GM19025 (cell line): Measurements from ENCODE around the gene MCM5.
"Not testable (repeated sequence)": the region's sequence is repeated elsewhere in the genome, so short reads cannot be mapped to it uniquely, and the experiment has no call there.

Experiments
- ATAC-seq: cut with Tn5 transposase; IDR thresholded peaks from one replicate; pipeline ENCODE4 v1.9.1; 2021; ENCODE audit warnings: mild to moderate bottlenecking, low read depth, moderate library complexity; ENCODE audit not compliant: unreplicated experiment

The MCM5 gene

GRCh38 chr22:35426801-35427140, 26.8 kb downstream of the MCM5 start:
- no peak for ATAC-seq

GRCh38 chr22:35430897-35431322, 31.0 kb downstream of the MCM5 start:
- no peak for ATAC-seq

DNA sequence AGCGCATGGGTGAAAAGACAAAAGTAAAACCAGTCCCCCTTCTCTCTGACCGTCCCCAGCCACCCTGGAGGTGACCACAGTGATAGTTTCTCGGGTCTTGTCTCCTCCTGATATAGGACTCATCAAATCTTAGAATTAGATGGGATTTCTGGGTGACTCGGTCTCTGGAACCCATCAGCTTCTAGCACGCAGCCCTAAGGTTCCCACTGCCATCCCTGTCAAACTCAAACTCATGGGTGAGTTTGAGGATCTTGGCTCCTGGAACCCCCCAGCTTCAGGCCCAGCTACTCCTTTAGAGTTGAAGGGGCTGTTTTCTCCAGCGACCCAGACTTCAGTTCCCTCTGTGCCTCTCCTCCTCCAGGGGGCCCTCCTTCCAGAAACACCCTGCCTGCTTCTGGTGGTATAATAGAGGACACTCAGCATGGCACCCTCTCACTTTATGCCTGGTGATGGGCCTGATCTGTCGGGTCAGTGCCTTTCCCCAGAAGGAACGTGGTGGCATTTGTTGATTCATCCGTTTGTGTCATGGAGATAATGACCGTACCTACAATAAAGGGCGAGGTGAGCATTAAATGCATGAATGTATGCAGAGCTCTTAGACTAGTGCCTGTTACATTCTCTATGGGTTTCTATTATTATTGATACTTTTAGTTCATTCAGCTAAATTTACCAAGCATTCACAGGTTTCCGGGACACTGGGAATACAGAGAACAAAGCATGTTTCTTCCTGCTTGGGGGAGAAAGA, 31.7 kb downstream of the MCM5 start:
- no peak for ATAC-seq

GRCh38 chr22:35432228-35432905, 32.4 kb downstream of the MCM5 start:
- no peak for ATAC-seq

- ATAC-seq, result no peak
These were observed 34.2 kb downstream of the MCM5 start for GRCh38 chr22:35434061-35434710.

GRCh38 chr22:35435201-35435740, 35.3 kb downstream of the MCM5 start:
- ATAC-seq, result no peak

DNA sequence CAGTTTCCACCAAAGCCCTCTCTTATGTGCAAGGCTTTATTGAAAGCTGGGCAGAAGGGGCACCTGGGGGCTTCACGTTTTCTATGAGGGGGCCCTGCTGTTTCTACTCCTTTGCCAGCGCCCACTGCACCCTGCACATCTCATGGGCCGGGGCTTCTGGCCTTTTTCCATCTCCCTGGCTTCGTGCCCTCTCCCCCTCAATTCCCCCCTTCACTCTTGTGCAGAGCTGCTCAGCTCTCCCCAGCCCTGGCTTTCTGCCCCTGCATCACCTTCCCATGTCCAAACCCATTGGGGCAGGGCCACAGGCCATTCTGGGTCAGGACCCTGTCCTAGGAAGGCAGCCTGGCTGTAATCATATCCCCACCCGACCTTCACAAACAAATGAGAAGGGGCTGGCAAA, 36.5 kb downstream of the MCM5 start:
- no peak for ATAC-seq

GRCh38 chr22:35437049-35437448, 37.1 kb downstream of the MCM5 start:
- ATAC-seq, result no peak

GRCh38 chr22:35438673-35439364, 38.9 kb downstream of the MCM5 start:
- ATAC-seq, result not testable (repeated sequence)

DNA sequence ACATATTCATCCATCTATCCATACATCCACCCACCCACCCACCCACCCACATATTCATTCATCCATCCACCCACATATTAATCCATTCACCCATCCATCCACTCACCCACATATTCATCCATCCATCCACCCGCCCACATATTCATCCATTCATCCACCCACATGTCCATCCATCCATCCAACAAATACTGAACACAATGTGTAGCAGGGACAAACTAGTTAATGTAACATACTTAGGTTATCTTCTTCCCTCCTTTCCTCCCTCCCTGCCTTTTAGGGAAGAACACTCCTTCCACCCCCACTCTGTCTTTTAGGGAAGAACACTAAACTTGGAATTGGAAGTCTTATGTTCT, 39.4 kb downstream of the MCM5 start:
- no peak for ATAC-seq

DNA sequence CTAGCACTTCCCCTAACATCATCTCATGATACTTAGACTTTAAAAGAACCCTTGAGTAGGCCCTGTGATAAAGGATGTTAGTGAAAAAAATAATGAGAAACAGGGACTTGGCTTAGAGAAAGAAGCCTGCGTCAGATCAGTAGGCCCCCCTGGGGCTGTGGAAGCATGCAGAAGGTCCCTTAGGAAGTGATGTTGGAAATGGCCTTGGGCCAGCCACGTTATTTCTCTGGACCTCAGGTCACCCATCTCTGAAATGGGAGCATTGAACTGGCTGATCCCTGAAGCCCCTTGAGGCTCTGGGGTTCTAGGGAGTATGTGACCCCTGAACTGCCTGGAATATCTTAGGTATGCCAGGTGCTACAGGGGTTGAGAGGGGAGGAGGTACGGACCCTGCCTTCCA, 40.2 kb downstream of the MCM5 start:
- no peak for ATAC-seq

- no peak for ATAC-seq
These were observed 41.7 kb downstream of the MCM5 start for GRCh38 chr22:35441489-35442100.

GRCh38 chr22:35442471-35442870, 42.5 kb downstream of the MCM5 start:
- ATAC-seq, result no peak

GRCh38 chr22:35443338-35443737, 43.4 kb downstream of the MCM5 start:
- no peak for ATAC-seq

DNA sequence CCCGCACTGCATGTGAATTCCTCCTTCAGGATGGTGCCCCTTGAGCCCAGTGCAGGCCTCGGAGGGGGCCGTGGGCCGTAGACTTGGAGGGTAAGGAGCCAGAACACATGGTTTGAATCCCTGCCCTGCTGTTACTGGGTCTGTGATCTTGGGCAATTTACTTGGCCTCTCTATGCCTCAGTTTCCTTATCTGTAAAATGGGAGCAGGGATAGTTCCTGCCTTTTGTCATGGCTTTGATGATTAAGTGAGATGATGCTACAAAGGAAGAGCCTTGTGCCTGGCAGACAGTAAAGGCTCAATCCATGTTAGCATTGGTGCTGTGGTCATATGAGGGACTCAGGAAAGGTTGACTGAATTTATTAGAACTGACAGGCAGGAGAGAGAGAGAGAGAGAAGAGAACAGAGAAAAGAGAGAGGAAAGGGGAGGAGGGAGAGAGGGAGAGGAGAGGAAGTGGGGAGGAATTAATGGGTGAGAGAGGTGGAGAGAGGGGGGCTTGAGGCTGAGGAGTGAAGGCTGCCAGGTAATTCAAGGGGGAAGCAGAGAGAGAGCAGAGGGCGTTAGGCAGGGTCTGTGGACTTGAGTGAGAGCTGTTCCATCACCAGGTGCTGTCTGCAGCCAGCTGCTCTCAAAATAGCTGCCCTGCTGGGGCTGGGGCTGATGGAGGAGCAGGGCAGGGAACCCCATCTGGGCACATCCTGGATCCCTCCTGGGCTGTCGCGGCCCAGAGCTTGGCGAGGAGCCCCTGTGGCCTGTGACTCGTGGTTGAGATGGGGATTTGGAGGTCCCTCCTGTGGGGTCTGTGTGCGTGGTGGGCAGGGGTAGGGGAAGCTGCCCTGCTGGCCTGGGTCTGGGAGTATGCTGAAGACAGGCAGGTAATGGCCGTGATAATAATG, 44.1 kb downstream of the MCM5 start:
- ATAC-seq, result no peak

DNA sequence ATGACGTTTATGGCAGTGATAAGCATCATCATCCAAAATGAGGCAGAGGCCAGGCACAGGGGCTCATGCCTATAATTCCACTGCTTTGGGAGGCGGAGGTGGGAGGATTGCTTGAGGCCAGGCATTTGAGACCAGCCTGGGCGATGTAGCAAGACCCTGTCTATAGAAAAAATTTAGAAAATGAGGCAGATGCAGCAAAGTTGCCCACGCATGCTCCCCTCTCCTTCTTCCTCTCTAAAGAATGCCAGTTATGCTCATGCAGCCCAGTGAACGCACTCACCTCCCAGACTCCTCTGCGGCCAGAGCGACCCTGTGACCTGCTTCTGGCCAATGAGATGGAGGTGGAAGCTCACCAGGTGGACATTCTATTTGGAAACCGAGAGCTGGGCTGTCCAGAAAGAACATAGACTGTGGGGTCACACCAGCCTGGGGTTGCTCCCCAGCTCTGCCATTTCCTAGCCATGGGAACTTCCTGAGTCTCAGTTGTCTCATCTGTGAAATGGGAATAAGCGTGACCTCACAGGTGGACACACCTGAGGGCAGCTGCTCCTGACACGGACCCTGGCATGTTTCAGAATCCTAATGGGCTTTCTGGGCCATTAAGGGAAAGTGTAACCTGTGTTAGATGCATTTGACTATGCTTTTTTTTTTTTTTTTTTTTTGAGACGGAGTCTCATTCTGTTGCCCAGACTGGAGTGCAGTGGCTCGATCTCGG, 44.9 kb downstream of the MCM5 start:
- no peak for ATAC-seq

- no peak for ATAC-seq
These were observed 46.0 kb downstream of the MCM5 start for GRCh38 chr22:35445933-35446332.

DNA sequence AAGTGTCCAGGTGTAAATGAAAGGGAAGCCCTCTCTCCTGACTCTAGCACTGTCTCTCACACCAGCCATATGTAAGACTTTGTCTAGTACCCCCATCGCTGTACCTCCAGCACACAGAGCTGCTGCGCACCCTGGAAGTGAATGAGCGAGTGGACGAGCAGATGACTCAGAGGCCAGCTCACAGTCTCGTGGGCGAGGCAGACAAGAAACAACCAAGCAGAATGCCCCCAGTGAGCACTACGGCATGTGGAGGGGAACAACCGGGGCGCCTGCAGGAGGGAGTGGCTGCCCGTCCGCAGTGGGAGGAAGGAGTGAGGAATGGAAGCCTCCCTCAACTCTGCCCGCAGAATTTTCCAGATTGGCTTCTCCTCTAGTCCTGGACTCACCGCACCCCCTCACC, 46.4 kb downstream of the MCM5 start:
- no peak for ATAC-seq

DNA sequence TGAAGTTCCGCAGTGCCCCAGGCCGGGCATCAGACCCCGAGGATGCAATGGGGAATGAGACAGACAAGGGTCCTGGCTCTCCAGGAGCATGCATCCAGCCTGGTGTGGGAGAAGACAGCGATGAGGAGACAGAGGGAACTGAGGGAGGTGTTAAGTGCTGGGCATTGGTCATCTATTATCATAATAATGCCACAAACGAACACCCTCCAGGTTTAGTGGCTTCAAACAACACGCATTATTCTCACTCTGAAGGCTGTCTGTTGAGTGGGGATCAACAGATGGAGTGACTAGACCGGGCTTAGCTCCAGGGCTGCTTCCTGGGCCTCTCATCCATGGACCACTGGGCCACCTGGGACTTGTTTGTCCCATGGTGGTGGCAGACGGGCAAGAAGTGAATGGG, 48.6 kb downstream of the MCM5 start:
- no peak for ATAC-seq
